SK-N-SH treated with all-trans-retinoic acid at 6 μM for 48 hours (cell line): Measurements from ENCODE around the gene TRMT1.

Source experiments
- ATAC-seq: fragments of 200-7000 bp; cut with Tn5 transposase; 3 replicates; pipeline ENCODE4 v1.9.1; 2020; ENCODE audit warnings: mild to moderate bottlenecking, moderate library complexity
- ARNTL ChIP-seq: fragments of 450-650 bp; formaldehyde crosslinking; IDR thresholded peaks from 2 replicates; pipeline ENCODE4 v1.5.0; 2020; ENCODE audit warnings: low read depth, mild to moderate bottlenecking, moderate library complexity, borderline replicate concordance
- BACH2 ChIP-seq: fragments of 250-450 bp; sonication (Bioruptor Pico); IDR thresholded peaks from 2 replicates; pipeline ENCODE4 v1.9.0; 2021; ENCODE audit warnings: mild to moderate bottlenecking, borderline replicate concordance
- CREB5 ChIP-seq: fragments of 250-450 bp; sonication (Bioruptor Pico); IDR thresholded peaks from 2 replicates; pipeline ENCODE4 v1.5.1; 2020; ENCODE audit warnings: low read depth, mild to moderate bottlenecking, moderate library complexity
- CSDC2 ChIP-seq: fragments of 250-450 bp; sonication (Bioruptor Pico); IDR thresholded peaks from 2 replicates; pipeline ENCODE4 v1.5.0; 2020; ENCODE audit warnings: mild to moderate bottlenecking, moderate library complexity
- CSRNP3 ChIP-seq: fragments of 250-450 bp; sonication (Bioruptor Pico); IDR thresholded peaks from 2 replicates; pipeline ENCODE4 v1.5.1; 2021; ENCODE audit warnings: mild to moderate bottlenecking, moderate library complexity
- ESRRG ChIP-seq: fragments of 250-450 bp; sonication (Bioruptor Pico); IDR thresholded peaks from 2 replicates; pipeline ENCODE4 v1.6.1; 2021; ENCODE audit warnings: mild to moderate bottlenecking
- ISL1 ChIP-seq: fragments of 250-450 bp; sonication (Bioruptor Pico); IDR thresholded peaks from 2 replicates; pipeline ENCODE4 v2.1.2; 2022; ENCODE audit warnings: mild to moderate bottlenecking, moderate library complexity
- PATZ1 ChIP-seq: fragments of 250-450 bp; sonication (Bioruptor Pico); IDR thresholded peaks from 2 replicates; pipeline ENCODE4 v1.8.0; 2020; ENCODE audit warnings: mild to moderate bottlenecking, moderate library complexity, borderline replicate concordance
- POU6F1 ChIP-seq: fragments of 250-450 bp; sonication (Bioruptor Pico); IDR thresholded peaks from 2 replicates; pipeline ENCODE4 v1.8.0; 2021; ENCODE audit warnings: low read depth, mild to moderate bottlenecking, moderate library complexity, borderline replicate concordance
- PPARA ChIP-seq: fragments of 250-450 bp; sonication (Bioruptor Pico); IDR thresholded peaks from 2 replicates; pipeline ENCODE4 v1.5.0; 2020; ENCODE audit warnings: mild to moderate bottlenecking, borderline replicate concordance
- RARB ChIP-seq: fragments of 250-450 bp; sonication (Bioruptor Pico); IDR thresholded peaks from 2 replicates; pipeline ENCODE4 v1.8.0; 2021; ENCODE audit warnings: mild to moderate bottlenecking, moderate library complexity
- SNAI2 ChIP-seq: fragments of 250-450 bp; sonication (Bioruptor Pico); IDR thresholded peaks from 2 replicates; pipeline ENCODE4 v1.5.0; 2020; ENCODE audit warnings: mild to moderate bottlenecking, moderate library complexity
- TCF4 ChIP-seq: fragments of 250-450 bp; sonication (Bioruptor Pico); IDR thresholded peaks from 2 replicates; pipeline ENCODE4 v1.8.0; 2021; ENCODE audit warnings: mild to moderate bottlenecking, moderate library complexity, borderline replicate concordance
- TOX ChIP-seq: fragments of 250-450 bp; sonication (Bioruptor Pico); IDR thresholded peaks from 2 replicates; pipeline ENCODE4 v1.8.0; 2021; ENCODE audit warnings: mild to moderate bottlenecking, moderate library complexity, borderline replicate concordance
- TSHZ2 ChIP-seq: fragments of 250-450 bp; sonication (Bioruptor Pico); IDR thresholded peaks from 2 replicates; pipeline ENCODE4 v1.5.0; 2020; ENCODE audit warnings: mild to moderate bottlenecking, moderate library complexity
- ZFP3 ChIP-seq: fragments of 250-450 bp; sonication (Bioruptor Pico); IDR thresholded peaks from 2 replicates; pipeline ENCODE4 v1.5.0; 2020; ENCODE audit warnings: mild to moderate bottlenecking, moderate library complexity
- ZFP30 ChIP-seq: fragments of 450-650 bp; formaldehyde crosslinking; IDR thresholded peaks from 2 replicates; pipeline ENCODE4 v1.5.0; 2022; ENCODE audit warnings: mild to moderate bottlenecking, moderate library complexity
- ZNF70 ChIP-seq: fragments of 450-650 bp; formaldehyde crosslinking; IDR thresholded peaks from 2 replicates; pipeline ENCODE4 v1.5.0; 2020; ENCODE audit warnings: mild to moderate bottlenecking, moderate library complexity
- ZNF8 ChIP-seq: fragments of 450-650 bp; formaldehyde crosslinking; IDR thresholded peaks from 2 replicates; pipeline ENCODE4 v1.5.0; 2020; ENCODE audit warnings: mild to moderate bottlenecking, moderate library complexity

Gene TRMT1

GRCh38 chr19:13086341-13086740 is 30.2 kb downstream of the TRMT1 start:
- ATAC-seq: no peak

GRCh38 chr19:13085666-13086065 is 30.9 kb downstream of the TRMT1 start:
- TF ChIP-seq ZNF8 (CRISPR knock-in tag) (no peak), PPARA (CRISPR knock-in tag) (no peak), SNAI2 (CRISPR knock-in tag) (no peak), ISL1 (CRISPR knock-in tag) (no peak), ZFP30 (CRISPR knock-in tag) (no peak)
- no peak for ATAC-seq

More at GRCh38 chr19:13086341-13086740, 30.2 kb downstream of the TRMT1 start:
- no peak for TF ChIP-seq ZNF70
- TF ChIP-seq RARB (CRISPR knock-in tag): no peak

- TF ChIP-seq ESRRG (CRISPR knock-in tag): no peak
- no peak for TF ChIP-seq CREB5
- no peak for ATAC-seq
These were observed 32.9 kb downstream of the TRMT1 start for GRCh38 chr19:13083627-13084026.

GRCh38 chr19:13083008-13083404 is 33.5 kb downstream of the TRMT1 start:
- TF ChIP-seq ISL1 (CRISPR knock-in tag) (no peak), PATZ1 (CRISPR knock-in tag) (no peak), BACH2 (CRISPR knock-in tag) (no peak)
- ATAC-seq: no peak

GRCh38 chr19:13082192-13083007 is 34.1 kb downstream of the TRMT1 start:
- ATAC-seq: peak; percentile 32
- TF ChIP-seq TOX (CRISPR knock-in tag): no peak
- no peak for TF ChIP-seq TSHZ2

- ATAC-seq: peak; percentile 57
- no peak for TF ChIP-seq POU6F1 (CRISPR knock-in tag)
- no peak for TF ChIP-seq TCF4
- no peak for TF ChIP-seq ARNTL (CRISPR knock-in tag)
- no peak for TF ChIP-seq CSRNP3 (CRISPR knock-in tag)
- no peak for TF ChIP-seq BACH2 (CRISPR knock-in tag)
- no peak for TF ChIP-seq ZFP3 (CRISPR knock-in tag)
- no peak for TF ChIP-seq CREB5
- TF ChIP-seq ESRRG (CRISPR knock-in tag): no peak
- TF ChIP-seq CSDC2 (CRISPR knock-in tag): no peak
- TF ChIP-seq PATZ1 (CRISPR knock-in tag): no peak
- TF ChIP-seq ISL1 (CRISPR knock-in tag): no peak
These were observed 37.0 kb downstream of the TRMT1 start for GRCh38 chr19:13079542-13079986.
